HG02759 (cell line): ENCODE results near the gene FBXO9.
A peak's percentile ranks its signal among the peaks of the same experiment; 100 is the strongest.
"Not testable (repeated sequence)": the region's sequence is repeated elsewhere in the genome, so short reads cannot be mapped to it uniquely, and the experiment has no call there.

Experiments used
- ATAC-seq: cut with Tn5 transposase; IDR thresholded peaks from one replicate; pipeline ENCODE4 v1.9.1; 2021; ENCODE audit warnings: mild to moderate bottlenecking, moderate library complexity; ENCODE audit not compliant: unreplicated experiment

The FBXO9 gene

DNA sequence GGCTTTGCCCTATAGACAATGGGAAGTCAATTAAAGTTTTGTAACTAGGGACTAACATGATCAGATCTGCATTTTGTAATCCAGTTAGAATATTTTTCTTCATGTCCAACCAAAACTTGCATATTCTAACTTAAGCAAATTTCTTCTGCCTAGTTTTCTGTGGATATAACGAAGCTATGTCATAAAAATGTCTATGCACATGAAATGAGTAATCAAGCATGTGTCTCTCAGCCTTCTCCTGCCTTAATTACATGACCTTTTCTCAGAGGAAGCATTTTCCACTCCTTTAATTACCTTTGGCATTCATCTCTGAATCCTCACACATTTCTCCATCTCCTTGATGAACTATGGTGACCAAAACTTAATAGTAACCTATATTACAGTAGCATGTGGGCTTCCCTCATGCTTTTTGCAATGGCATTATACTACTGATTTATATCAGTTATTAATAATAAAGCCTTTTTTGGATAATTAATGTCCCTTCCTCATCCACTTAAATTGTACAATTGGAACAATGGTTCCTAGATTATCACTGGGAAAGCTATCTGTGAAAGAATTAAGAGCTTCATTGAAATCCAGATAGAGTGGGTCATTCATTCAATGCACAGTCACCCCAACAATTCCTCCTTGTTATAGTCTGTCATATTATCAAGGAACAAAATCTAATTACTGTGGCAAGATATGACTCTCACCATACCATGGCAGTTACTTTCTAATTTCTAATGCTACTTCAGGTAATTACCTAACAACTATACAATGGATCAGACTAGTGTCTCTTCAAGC lies 19.1 kb upstream of the FBXO9 start:
- no peak for ATAC-seq

DNA sequence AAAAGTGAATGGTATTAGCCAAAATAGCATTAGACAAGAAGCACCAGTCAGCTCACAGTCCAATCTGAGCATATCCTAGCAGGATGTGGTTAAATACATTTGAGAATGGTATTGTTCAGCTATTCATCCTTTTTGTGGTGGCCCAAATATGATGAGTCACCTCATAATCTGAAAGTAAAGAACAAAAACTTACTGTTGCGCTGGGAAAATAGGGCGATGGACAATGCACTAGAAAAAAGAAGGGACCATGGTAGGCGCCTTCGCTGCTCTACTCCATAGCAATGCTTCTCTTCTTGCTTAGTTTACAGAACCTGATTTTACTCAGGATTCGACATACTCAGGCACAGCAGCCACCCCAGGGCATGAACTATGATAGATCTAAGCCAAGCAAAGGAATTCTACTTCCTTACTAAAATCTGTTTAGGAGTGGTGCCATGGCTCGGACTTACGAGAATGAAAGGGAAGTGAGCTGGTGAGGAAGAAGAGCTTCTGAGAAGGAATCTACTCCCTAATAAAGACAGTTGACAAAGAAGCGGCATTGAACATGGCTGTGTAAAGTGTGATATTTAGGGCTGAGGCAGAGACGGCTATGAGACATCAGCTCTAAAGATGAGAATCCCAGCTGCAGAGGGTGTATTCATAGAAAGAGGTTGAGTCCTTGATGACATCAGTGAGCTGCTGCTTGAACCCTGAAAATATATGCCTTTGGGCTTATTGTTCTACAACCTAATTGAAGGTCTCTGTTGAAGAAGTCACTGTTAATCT lies 16.6 kb upstream of the FBXO9 start:
- peak; percentile 93 for ATAC-seq

DNA sequence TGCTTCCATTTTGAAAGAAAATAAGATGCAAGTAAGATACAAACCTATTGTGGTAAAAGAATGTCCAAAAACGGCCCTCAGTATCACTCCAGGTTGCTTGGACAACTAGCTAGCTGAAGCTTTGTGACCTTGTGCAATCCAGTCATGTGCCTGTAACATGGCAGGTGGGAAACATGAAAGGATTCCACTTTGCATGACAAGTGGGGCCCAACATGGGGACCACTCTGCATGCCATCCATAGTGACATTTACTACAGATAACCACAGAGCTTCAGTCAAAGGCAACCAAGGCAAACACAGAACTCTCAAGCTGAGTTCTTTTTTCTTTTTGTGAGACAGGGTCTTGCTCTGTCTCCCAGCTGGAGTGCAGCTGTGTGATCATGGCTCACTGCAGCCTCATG lies 15.8 kb upstream of the FBXO9 start:
- no peak for ATAC-seq

DNA sequence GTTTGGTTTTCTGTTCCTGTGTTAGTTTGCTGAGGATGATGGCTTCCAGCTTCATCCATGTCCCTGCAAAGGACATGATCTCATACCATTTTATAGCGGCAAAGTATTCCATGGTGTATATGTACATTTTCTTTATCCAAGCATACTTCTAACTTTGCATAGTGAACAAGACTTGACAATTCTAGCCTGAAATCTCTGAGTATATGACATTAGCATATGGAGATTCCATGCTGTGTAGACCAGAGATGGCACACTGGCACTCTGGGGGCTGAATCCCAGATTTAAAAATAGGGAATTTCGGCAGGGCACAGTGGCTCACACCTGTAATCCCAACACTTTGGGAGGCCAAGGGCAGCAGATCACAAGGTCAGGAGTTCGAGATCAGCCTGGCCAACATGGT lies 13.1 kb upstream of the FBXO9 start:
- ATAC-seq = not testable (repeated sequence)

DNA sequence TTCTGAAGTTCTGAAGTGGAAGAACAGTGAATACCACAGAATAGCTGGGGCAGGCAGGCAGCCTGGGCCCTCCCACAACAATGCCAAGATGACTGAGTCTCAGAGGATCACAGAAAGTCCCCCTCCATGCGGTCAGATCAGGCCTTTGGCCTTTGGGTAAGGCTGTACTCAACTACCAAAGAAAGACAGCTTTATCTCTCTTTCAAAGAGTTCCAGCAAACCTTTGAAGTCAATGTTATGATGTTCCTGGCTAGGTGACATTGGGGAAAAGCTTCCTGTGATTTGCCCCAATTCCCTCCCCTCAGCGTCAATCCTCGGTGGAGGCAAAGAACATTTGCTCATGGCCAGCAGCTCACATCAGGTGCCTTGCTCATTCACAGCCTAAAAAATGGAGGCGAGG lies 10.7 kb upstream of the FBXO9 start:
- no peak for ATAC-seq

DNA sequence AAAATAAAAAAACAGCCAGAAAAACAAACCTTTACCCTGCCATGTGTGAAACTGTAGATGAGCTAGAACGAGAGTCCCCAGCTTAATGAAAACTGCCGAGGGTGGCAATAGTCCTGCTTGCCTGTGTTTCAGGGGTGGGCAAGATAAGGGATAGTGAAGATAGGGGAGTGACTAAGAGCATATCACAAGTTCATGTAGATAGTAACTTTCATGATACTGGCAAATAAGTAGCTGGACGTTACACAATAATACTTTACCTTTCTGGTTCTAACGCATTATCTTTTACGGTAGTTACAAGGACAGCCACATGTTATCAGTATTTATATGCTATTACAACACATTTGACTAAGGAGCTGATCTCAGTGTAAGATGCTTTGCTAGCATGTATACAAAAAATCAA lies 9.3 kb upstream of the FBXO9 start:
- ATAC-seq = no peak

DNA sequence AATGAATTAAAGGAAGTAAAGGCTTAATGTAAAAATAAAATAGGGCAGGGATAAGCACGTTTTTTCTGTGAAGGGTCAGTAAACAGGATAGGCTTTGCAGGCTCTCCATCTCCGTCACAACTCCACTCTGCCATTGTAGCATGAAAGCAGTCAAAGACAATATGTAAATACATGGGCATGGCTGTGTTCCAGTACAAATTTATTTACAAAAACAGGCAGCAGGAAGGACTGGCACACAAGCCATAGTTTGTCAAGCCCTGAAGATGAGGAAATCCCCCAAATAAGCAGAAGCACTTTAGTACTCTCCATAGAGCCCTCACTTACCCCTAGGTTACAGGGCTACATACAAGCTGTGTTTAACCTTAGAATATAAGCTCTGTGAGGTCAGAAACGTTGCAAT lies 8.9 kb upstream of the FBXO9 start:
- no peak for ATAC-seq

DNA sequence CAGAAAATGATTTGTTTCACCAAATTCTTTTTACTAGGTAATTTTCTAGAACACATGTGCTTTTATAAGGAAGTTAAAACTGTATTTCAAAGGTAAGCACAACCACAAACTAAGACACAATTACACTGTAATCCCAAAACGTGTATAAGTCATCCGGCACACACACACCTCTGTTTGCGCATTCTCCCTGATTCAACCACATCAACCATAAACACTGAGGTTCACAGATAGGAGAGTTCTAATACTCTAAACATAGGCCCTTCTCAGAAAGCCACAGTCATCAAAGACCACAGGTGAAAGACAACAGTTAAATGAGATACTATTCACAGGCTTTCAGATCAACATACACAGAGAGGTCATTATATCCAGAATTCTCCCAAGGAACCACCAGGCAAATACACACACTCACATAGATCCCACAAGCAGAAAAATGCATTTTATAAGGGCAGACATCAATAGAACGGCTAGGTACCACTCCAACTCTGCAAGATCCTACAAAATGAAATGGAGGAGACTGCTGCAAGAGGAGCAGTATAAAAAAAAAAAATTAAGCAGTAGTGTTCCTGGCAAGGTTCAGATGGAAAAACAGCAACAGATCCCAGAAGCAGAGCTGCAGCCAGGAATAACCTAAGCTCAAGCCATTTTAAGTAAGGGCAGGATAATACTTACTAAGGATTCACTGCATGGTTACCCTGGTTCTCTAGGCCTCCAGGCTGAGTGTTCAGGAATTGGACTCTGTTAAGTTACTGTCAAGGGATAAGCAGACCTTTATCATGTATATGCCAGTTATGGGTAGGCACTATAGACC lies 6.6 kb upstream of the FBXO9 start:
- ATAC-seq = no peak

DNA sequence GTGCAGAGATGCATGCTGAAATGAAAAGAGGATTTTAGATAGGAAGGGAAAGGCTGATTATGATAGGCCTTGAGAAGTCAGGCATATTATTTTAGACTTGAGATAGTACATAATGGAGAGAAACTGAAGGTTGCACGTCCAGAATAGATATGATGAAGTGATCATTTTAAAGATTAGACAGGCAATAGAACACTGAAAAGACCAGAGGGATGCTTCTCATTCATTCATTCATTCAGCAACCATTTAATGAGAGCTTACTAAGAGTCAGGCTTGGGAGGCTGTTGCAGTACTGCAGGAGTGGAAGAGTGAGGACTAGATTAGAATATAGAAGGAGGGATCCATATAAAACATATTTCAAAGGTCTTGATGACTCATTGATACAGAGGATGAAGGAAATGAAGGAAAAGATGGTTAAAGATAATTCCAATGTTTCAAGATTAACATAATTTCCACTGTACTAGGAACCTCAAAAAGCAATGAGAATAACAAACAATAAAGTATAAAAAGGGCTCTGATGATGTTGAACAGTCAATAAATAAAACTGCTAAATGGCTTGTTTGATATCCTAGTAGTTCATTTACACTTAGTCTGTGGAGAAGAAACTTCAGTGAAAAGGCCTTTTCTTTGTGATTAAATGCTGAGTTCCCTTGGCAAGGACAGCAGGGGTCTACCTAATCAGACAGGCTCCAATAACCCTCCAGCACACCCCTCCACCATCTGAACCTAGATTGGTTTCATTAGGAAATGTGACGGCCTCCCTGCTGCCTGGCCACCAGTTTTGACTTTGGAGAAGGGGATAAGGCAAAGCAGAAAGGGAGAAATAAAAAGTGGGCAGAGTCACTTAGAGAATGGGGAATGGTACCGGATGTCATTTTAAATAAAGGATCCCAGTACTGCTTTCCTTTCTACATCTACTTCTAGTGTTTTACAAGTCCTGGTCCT lies 5.3 kb upstream of the FBXO9 start:
- no peak for ATAC-seq

DNA sequence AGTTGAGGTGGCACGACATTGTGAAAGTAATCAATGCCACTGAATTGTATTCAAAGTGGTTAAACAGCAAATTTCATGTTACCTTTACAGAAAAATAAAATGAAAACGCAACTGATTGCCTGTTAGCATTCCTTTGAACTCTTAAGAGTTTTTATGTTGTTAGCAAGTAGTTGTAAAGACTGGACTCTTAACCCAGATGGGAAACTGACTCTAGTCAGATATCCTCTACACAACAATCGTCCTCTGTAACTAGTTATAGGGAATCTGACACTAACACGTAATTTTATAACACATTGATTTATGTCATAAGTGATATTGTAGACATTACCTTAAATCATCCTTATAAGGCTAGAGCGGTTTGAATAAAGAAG lies 3.0 kb upstream of the FBXO9 start:
- no peak for ATAC-seq

DNA sequence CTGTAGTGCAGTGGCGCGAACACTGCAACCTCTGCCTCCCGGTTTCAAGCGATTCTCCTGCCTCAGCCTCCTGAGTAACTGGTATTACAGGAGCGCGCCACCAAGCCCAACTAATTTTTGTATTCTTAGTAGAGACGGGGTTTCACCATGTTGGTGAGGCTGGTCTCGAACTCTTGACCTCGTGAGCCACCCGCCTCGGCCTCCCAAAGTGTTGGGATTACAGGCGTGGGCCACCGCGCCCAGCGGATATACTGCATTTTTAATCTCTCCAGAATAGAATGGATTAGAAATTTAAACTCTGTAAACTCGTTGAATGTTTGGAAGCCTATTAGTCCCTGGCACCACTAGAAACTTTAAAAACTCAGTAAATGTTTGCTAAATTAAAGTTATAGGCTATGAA lies 949 bp upstream of the FBXO9 start:
- ATAC-seq = not testable (repeated sequence)

DNA sequence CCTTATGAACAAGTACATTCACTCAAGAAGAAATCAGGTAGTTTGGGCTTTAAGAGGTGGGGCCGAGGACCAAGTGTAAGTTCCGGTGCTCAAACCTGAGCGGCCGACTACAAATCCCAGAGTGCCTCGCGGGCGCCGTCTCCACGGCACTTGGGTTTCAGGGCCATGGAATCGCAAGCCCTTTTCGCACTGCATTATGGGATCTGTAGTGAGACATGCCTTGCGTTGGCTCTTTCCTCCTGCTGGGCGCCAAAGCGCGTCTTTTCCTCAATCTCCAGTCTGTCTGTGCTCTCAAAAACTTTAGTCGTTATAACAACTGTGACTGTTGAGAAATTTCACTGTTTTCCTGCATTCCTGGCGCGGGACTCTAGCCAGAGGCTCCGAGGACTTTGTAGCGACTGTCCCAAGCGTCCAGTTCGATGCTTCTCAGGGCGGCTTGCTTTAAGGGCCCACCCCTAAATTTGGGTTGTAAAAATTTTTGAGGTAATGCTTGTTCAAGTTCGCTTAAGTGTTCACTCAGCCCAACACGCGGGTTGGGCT lies 408 bp upstream of the FBXO9 start:
- ATAC-seq = peak; percentile 68

DNA sequence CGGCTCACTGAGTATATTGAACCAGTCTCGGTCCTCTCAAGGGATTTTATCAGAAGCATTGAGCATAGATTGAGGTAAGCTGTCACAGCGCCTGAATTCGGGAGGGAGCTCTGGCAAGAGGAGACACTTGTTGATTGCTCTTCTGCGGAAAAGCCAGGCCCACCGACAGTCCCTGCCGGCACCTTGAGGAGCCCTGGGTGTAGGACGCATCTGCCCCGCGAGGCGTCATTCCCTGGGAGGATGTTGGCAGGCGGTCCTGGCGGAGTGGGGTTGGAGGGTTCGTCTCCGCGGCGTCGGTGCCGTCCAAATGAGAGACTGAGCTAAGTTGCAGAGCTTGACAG lies 843 bp downstream of the FBXO9 start:
- no peak for ATAC-seq

DNA sequence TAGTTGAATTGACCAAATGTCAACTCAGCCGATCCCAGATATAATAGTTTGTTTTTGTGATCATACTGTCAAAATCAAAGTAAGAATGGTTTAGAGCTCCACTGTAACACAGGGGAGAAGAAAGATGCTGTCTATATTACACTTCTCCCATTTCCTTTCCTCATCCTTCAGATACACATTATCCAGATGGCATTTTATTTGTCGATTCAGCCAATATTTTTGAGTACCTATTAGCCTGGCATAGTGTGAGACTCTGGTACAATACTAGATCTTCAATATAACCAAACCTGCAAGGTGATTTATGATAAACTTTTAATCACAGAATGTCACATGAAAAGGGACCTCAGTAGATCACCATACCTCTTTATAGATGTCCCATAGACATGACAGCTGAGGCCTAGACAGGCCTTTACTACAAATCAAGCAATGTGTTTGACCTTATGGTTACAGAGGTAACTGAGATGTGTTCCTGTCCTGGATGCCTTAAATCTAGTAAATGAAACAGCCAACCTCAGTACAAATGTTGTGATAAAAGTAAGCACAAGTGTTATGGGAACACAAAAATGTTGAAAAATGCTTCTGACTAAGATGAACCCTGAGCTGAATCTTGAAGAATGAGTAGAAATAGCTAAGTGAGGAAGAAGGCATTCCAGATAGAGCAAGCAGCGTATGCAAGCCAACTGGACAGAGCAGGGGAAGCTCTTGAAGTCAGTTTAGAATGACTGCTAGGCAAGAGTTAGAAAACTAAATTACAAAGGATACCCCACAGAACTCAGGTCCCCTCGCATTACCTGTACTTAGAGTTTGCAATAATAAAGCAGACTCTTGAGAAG lies 1.9 kb downstream of the FBXO9 start:
- no peak for ATAC-seq

DNA sequence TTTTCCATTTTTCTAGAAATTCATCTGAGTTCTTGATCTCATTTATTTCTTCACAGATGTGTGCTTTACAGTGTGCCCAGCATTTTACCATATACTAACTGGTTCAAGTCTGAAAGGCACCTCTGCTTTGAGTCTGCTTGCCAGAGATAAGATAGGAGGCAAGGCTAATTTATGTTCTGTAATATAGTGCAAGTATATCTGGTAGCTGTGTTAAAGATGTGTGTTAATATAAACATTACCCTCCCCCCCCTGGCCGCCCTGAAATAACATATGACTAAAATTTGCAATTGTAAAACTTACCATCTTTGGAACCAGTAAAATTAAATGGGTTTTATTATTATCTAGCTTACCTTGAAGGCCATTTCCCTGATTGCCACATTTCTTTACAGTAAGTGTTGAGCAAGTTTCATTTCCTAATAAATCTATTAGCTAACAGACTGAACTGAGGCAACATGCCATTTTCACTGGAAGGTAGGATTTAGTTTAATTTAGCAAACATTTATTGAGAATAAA lies 2.7 kb downstream of the FBXO9 start:
- ATAC-seq = no peak

DNA sequence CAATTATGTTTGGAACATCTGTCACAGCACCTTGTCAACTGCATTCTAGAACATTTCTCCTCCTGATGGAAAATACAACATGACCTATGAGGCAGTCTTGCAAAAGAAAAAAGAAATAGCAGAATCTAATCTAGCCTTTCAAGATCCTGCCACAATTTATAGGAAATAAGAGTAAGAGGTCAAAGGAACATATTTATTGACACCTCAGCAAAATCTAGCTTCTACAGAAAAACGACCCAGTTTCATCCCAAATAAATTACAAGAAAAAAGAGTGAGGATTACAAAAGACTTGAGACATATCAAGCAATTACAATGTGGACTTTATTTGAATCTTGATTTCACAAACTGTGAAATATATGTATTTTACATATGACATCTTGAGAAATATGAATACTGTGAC lies 4.2 kb downstream of the FBXO9 start:
- ATAC-seq = no peak

DNA sequence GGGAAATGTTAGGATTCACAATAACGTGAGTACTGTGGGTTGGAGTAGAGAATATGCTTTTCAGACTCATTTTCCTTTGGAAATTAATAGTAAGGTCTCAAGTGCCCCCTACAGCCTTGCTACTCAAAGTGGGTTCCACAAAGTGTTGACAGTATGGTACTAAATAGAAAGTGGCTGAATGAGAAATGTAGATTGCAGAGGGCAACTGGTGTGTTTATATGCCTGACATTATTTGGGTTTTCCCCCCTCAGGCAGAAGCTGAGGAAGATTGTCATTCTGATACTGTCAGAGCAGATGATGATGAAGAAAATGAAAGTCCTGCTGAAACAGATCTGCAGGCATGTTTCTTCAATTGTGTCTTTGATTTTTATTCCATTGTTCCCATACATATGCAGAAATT lies 5.6 kb downstream of the FBXO9 start:
- ATAC-seq = peak; percentile 83

DNA sequence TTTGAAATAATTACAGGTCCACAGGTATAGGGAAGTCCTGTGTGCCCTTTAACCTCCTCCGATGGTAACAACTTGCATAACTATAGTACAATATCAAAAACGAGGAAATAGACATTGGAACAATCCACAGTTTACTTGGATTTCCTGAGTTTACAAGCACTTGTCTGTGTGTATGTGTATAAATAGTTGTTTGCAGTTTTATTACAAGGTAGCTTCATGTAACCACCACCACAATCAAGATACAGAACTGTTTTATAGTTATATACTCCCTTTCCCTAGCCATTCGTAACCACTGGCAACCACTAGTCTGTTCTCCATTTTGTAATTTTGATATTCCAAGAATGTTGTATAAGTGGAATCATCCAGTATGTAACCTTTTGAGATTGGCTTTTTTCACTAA lies 9.1 kb downstream of the FBXO9 start:
- no peak for ATAC-seq

DNA sequence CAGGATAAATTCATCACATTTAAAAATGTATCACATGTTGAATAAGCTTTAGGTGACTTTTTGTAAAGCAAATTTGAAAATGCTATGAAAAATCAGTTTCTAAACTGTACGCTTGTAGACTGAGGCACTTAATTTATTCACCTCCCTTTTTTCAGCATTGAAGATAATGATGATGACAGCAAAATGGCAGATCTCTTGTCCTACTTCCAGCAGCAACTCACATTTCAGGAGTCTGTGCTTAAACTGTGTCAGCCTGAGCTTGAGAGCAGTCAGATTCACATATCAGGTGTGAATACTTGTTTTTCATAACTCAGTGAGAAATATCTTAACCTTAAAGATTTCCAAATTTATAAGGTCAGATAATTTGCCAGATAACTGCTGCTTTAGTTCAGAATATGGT lies 15.6 kb downstream of the FBXO9 start:
- no peak for ATAC-seq
